Mesendoderm (in vitro differentiated cells): Measurements from ENCODE around the gene SNIP1.

Experiments used
- DNase-seq: peaks from one replicate; pipeline ENCODE4 v3.0.0; 2013
- H2AK5ac ChIP-seq: 2 replicates; pipeline ENCODE4 v1.6.1; 2013; ENCODE audit warnings: low read length, inconsistent platforms
- H2BK120ac ChIP-seq: 2 replicates; pipeline ENCODE4 v1.6.1; 2013; ENCODE audit warnings: low read depth, mild to moderate bottlenecking, low read length, moderate library complexity, mixed read lengths
- H2BK15ac ChIP-seq: replicated peaks from 2 replicates; pipeline ENCODE4 v1.6.1; 2013; ENCODE audit warnings: low read depth, mild to moderate bottlenecking, moderate library complexity
- H2BK5ac ChIP-seq: 2 replicates; pipeline ENCODE4 v1.6.1; 2013; ENCODE audit warnings: low read length, inconsistent platforms
- H3K18ac ChIP-seq: 2 replicates; pipeline ENCODE4 v1.6.1; 2013; ENCODE audit warnings: mild to moderate bottlenecking, low read length, mixed read lengths
- H3K23ac ChIP-seq: one replicate; pipeline ENCODE4 v1.6.1; 2013; ENCODE audit warnings: low read length
- H3K27ac ChIP-seq: 2 replicates; pipeline ENCODE4 v1.5.1; 2013; ENCODE audit warnings: low read depth, mild to moderate bottlenecking, inconsistent platforms, low read length, moderate library complexity
- H3K27me3 ChIP-seq: 2 replicates; pipeline ENCODE4 v1.6.1; 2013; ENCODE audit warnings: low read length, control low read depth, mild to moderate bottlenecking, inconsistent platforms; ENCODE audit not compliant: insufficient read depth, poor library complexity
- H3K36me3 ChIP-seq: 2 replicates; pipeline ENCODE4 v1.6.1; 2013; ENCODE audit warnings: low read length, inconsistent platforms; ENCODE audit not compliant: control insufficient read depth, insufficient read depth
- H3K4ac ChIP-seq: one replicate; pipeline ENCODE4 v1.6.1; 2013; ENCODE audit warnings: low read depth, mild to moderate bottlenecking, low read length, moderate library complexity
- H3K4me1 ChIP-seq: 2 replicates; pipeline ENCODE4 v1.6.1; 2013; ENCODE audit warnings: low read depth, low read length, inconsistent platforms; ENCODE audit not compliant: control insufficient read depth
- H3K4me2 ChIP-seq: 2 replicates; pipeline ENCODE4 v1.6.1; 2013; ENCODE audit warnings: low read length
- H3K4me3 ChIP-seq: 2 replicates; pipeline ENCODE4 v1.5.1; 2013; ENCODE audit warnings: mild to moderate bottlenecking, low read length
- H3K56ac ChIP-seq: one replicate; pipeline ENCODE4 v1.6.1; 2013; ENCODE audit warnings: low read length
- H3K79me1 ChIP-seq: 2 replicates; pipeline ENCODE4 v1.6.1; 2013; ENCODE audit warnings: low read length, inconsistent platforms
- H3K79me2 ChIP-seq: 2 replicates; pipeline ENCODE4 v1.6.1; 2013; ENCODE audit warnings: mild to moderate bottlenecking, low read length; ENCODE audit not compliant: control insufficient read depth, insufficient read depth
- H3K9ac ChIP-seq: 2 replicates; pipeline ENCODE4 v1.6.1; 2013; ENCODE audit warnings: low read length, inconsistent platforms
- H4K5ac ChIP-seq: one replicate; pipeline ENCODE4 v1.6.1; 2013; ENCODE audit warnings: low read length
- H4K8ac ChIP-seq: one replicate; pipeline ENCODE4 v1.6.1; 2013; ENCODE audit warnings: low read depth, mild to moderate bottlenecking, control low read depth, low read length, moderate library complexity
- WGBS: extraction: QIAGEN DNeasy Blood & Tissue Kit; methylation state at CpG from one replicate; pipeline ENCODE4 v1.1.7; 2013; ENCODE audit warnings: low lambda C conversion rate, missing lambda C conversion rate; ENCODE audit not compliant: insufficient coverage; ENCODE audit errors: extremely low coverage; 5-methylcytosine and 5-hydroxymethylcytosine counted together

Gene SNIP1

GRCh38 chr1:37557402-37557801 is 3.3 kb upstream of the SNIP1 start:
- Histone ChIP-seq H3K18ac (no peak overlapping the region), H2BK120ac (no peak overlapping the region), H2BK15ac (no peak overlapping the region), H3K4ac (no peak overlapping the region), H3K27me3 (no peaks in the 10 kb centered on the region), H4K8ac (no peak overlapping the region), H4K5ac (no peak overlapping the region), H3K79me2 (peaks cover 15% of the 10 kb centered on the region), H3K23ac (no peak overlapping the region), H3K27ac (no peak overlapping the region), H3K79me1 (peaks cover 12% of the 10 kb centered on the region), H3K9ac (no peak overlapping the region), H3K56ac (peak overlapping the region; percentile 75), H3K4me2 (no peak overlapping the region), H2AK5ac (no peak overlapping the region), H3K4me1 (peaks cover 4% of the 10 kb centered on the region), H2BK5ac (no peak overlapping the region), H3K36me3 (no peaks in the 10 kb centered on the region), H3K4me3 (no peak overlapping the region)
- no CpG with 5 or more reads among the region's 3 CpGs for WGBS
- no peak for DNase-seq

- Histone ChIP-seq H3K4me1 (peaks cover 4% of the 10 kb centered on the region), H3K27ac (no peak within 1 kb of the TSS), H3K4me2 (peak within 1 kb of the TSS; percentile 74), H3K9ac (peak within 1 kb of the TSS; percentile 61), H3K36me3 (no peaks in the 10 kb centered on the region), H3K23ac (no peak within 1 kb of the TSS), H4K5ac (no peak within 1 kb of the TSS), H3K4ac (no peak within 1 kb of the TSS), H3K79me2 (peaks cover 15% of the 10 kb centered on the region), H3K56ac (peak within 1 kb of the TSS; percentile 75), H2BK120ac (no peak within 1 kb of the TSS), H3K79me1 (peaks cover 13% of the 10 kb centered on the region), H4K8ac (no peak within 1 kb of the TSS), H2BK5ac (no peak within 1 kb of the TSS), H3K18ac (no peak within 1 kb of the TSS), H2AK5ac (no peak within 1 kb of the TSS), H2BK15ac (no peak within 1 kb of the TSS), H3K27me3 (no peaks in the 10 kb centered on the region), H3K4me3 (peak within 1 kb of the TSS; percentile 26)
- WGBS = no CpG with 5 or more reads among the region's 31 CpGs
- peak; percentile 96 for DNase-seq
Observed at GRCh38 chr1:37556712-37557196, 2.7 kb upstream of the SNIP1 start, which contains the start of gene DNALI1. TSS of gene DNALI1 (plus strand) at chr1:37556940. CDS start at chr1:37556995, 55 bp downstream.

- H3K36me3 ChIP-seq = no peaks in the 10 kb centered on the region
- peaks cover 13% of the 10 kb centered on the region for H3K79me1 ChIP-seq
- no peak overlapping the region for H3K4ac ChIP-seq
- peak overlapping the region; percentile 97 for H3K4me3 ChIP-seq
- WGBS = no CpG with 5 or more reads among the region's 11 CpGs
- H2BK120ac ChIP-seq = no peak overlapping the region
- H3K27ac ChIP-seq = no peak overlapping the region
- DNase-seq = no peak
- peak overlapping the region; percentile 20 for H3K23ac ChIP-seq
- H3K27me3 ChIP-seq = no peaks in the 10 kb centered on the region
- no peak overlapping the region for H3K18ac ChIP-seq
- H4K8ac ChIP-seq = no peak overlapping the region
- peak overlapping the region; percentile 72 for H3K9ac ChIP-seq
- peaks cover 15% of the 10 kb centered on the region for H3K79me2 ChIP-seq
- H4K5ac ChIP-seq = no peak overlapping the region
- no peak overlapping the region for H2BK5ac ChIP-seq
- H2AK5ac ChIP-seq = no peak overlapping the region
- H3K4me1 ChIP-seq = peaks cover 4% of the 10 kb centered on the region
- no peak overlapping the region for H2BK15ac ChIP-seq
- peak overlapping the region; percentile 83 for H3K56ac ChIP-seq
- peak overlapping the region; percentile 86 for H3K4me2 ChIP-seq
Observed at GRCh38 chr1:37553598-37553926, 531 bp downstream of the SNIP1 start.

GRCh38 chr1:37549341-37549740 is 4.8 kb downstream of the SNIP1 start:
- H3K4ac ChIP-seq = no peak overlapping the region
- H3K79me2 ChIP-seq = peaks cover 15% of the 10 kb centered on the region
- H2BK5ac ChIP-seq = no peak overlapping the region
- no peak for DNase-seq
- no peak overlapping the region for H3K9ac ChIP-seq
- no peak overlapping the region for H3K27ac ChIP-seq
- peaks cover 1% of the 10 kb centered on the region for H3K4me1 ChIP-seq
- H2BK120ac ChIP-seq = no peak overlapping the region
- no peak overlapping the region for H4K8ac ChIP-seq
- no peak overlapping the region for H2BK15ac ChIP-seq
- H3K18ac ChIP-seq = no peak overlapping the region
- H3K56ac ChIP-seq = no peak overlapping the region
- no peaks in the 10 kb centered on the region for H3K27me3 ChIP-seq
- no CpG with 5 or more reads among the region's 6 CpGs for WGBS
- peaks cover 3% of the 10 kb centered on the region for H3K36me3 ChIP-seq
- peaks cover 13% of the 10 kb centered on the region for H3K79me1 ChIP-seq
- H2AK5ac ChIP-seq = no peak overlapping the region
- no peak overlapping the region for H3K4me3 ChIP-seq
- H4K5ac ChIP-seq = no peak overlapping the region
- no peak overlapping the region for H3K23ac ChIP-seq
- no peak overlapping the region for H3K4me2 ChIP-seq

GRCh38 chr1:37545019-37545418 is 9.1 kb downstream of the SNIP1 start:
- Histone ChIP-seq H3K23ac (no peak overlapping the region), H3K27me3 (no peaks in the 10 kb centered on the region), H3K4ac (no peak overlapping the region), H3K4me3 (no peak overlapping the region), H2BK15ac (no peak overlapping the region), H2AK5ac (no peak overlapping the region), H3K18ac (no peak overlapping the region), H3K56ac (no peak overlapping the region), H3K4me2 (no peak overlapping the region), H3K9ac (no peak overlapping the region), H2BK5ac (no peak overlapping the region), H3K79me2 (no peaks in the 10 kb centered on the region), H3K27ac (no peak overlapping the region), H3K36me3 (peaks cover 4% of the 10 kb centered on the region), H3K4me1 (no peaks in the 10 kb centered on the region), H2BK120ac (no peak overlapping the region), H3K79me1 (no peaks in the 10 kb centered on the region), H4K5ac (no peak overlapping the region), H4K8ac (no peak overlapping the region)
- DNase-seq = no peak
- no CpG with 5 or more reads among the region's 5 CpGs for WGBS

DNA sequence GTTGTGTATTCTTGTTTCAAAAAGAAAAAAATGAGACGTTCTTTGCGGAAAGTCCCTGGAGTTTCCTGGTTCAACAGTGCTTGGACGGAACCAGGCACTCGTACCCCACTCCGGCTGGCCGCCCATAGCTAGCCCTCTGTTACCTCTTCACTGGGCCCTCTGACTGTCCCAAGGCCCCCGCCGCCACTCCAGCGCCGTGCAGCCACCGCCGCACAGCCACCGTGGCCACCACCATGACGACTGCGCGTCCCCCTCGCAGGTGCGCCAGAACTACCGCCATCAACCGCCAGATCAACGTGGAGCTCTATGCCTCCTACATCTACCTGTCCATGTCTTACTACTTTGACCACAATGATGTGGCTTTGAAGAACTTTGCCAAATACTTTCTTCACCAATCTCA is 9.6 kb downstream of the SNIP1 start:
- no peak overlapping the region for H4K5ac ChIP-seq
- no peak overlapping the region for H3K18ac ChIP-seq
- no peak overlapping the region for H2BK5ac ChIP-seq
- WGBS = no CpG with 5 or more reads among the region's 21 CpGs
- no peak overlapping the region for H4K8ac ChIP-seq
- no peak overlapping the region for H2AK5ac ChIP-seq
- H3K36me3 ChIP-seq = peaks cover 6% of the 10 kb centered on the region
- no peak overlapping the region for H3K4me3 ChIP-seq
- H3K9ac ChIP-seq = no peak overlapping the region
- no peaks in the 10 kb centered on the region for H3K79me2 ChIP-seq
- no peak overlapping the region for H2BK15ac ChIP-seq
- no peaks in the 10 kb centered on the region for H3K27me3 ChIP-seq
- no peak overlapping the region for H3K4ac ChIP-seq
- H3K56ac ChIP-seq = no peak overlapping the region
- no peak overlapping the region for H3K27ac ChIP-seq
- no peak overlapping the region for H3K4me2 ChIP-seq
- H3K4me1 ChIP-seq = no peaks in the 10 kb centered on the region
- no peak for DNase-seq
- no peak overlapping the region for H2BK120ac ChIP-seq
- no peak overlapping the region for H3K23ac ChIP-seq
- no peaks in the 10 kb centered on the region for H3K79me1 ChIP-seq
